GM21381 (cell line): Measurements from ENCODE around the gene HTR2C.

ENCODE experiments used
- ATAC-seq: cut with Tn5 transposase; IDR thresholded peaks from one replicate; pipeline ENCODE4 v1.9.1; 2021; ENCODE audit warnings: mild to moderate bottlenecking, moderate library complexity; ENCODE audit not compliant: unreplicated experiment

The HTR2C gene

DNA sequence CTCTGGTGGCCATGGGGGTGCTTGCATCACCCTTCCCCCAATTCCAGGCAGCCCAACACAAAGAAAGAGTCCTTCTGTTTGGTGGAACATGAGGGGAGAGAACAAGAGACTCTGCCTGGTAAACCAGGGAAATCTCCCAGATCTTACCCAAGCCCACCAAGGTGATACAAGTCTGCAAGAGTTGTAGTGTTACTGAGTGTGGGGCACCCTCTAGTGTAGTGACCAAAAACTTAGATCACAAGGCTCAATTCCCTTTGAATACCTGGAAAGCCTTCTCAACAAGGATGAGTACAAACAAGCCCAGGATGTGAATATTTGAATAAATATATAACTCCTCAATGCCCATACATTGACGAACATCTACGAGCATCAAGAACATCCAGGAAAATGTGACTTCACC lies 368.8 kb downstream of the HTR2C start:
- ATAC-seq, result no peak
